Measurements from ENCODE around the gene EVPLL.
"Not testable (repeated sequence)": the region's sequence is repeated elsewhere in the genome, so short reads cannot be mapped to it uniquely, and the experiment has no call there.

Gene EVPLL

GRCh38 chr17:18388266-18388665, 10.7 kb downstream of the EVPLL start:
- ATAC-seq: not testable (repeated sequence)

GRCh38 chr17:18388728-18389127, 11.2 kb downstream of the EVPLL start:
- not testable (repeated sequence) for H3K9me3 Mint-ChIP-seq, H3K27me3 Mint-ChIP-seq, DNase-seq, H3K4me1 Mint-ChIP-seq, H3K27ac Mint-ChIP-seq, H3K4me3 Mint-ChIP-seq
- ATAC-seq: peak; percentile 76

More at GRCh38 chr17:18388266-18388665, 10.7 kb downstream of the EVPLL start:
- not testable (repeated sequence) for DNase-seq, H3K9me3 Mint-ChIP-seq, H3K4me1 Mint-ChIP-seq, H3K27ac Mint-ChIP-seq, H3K27me3 Mint-ChIP-seq, H3K4me3 Mint-ChIP-seq

GRCh38 chr17:18401872-18402590, 24.5 kb downstream of the EVPLL start:
- not testable (repeated sequence) for ATAC-seq, H3K4me1 Mint-ChIP-seq, H3K4me3 Mint-ChIP-seq, H3K27me3 Mint-ChIP-seq, H3K9me3 Mint-ChIP-seq, H3K27ac Mint-ChIP-seq, DNase-seq

- H3K9me3 Mint-ChIP-seq, H3K27me3 Mint-ChIP-seq, DNase-seq, H3K4me3 Mint-ChIP-seq, H3K4me1 Mint-ChIP-seq, ATAC-seq, H3K27ac Mint-ChIP-seq: not testable (repeated sequence)
Observed at GRCh38 chr17:18403166-18403565, 25.6 kb downstream of the EVPLL start.

- not testable (repeated sequence) for H3K27ac Mint-ChIP-seq, H3K27me3 Mint-ChIP-seq, DNase-seq, ATAC-seq, H3K4me3 Mint-ChIP-seq, H3K4me1 Mint-ChIP-seq, H3K9me3 Mint-ChIP-seq
Observed at GRCh38 chr17:18403604-18404003, 26.0 kb downstream of the EVPLL start.

GRCh38 chr17:18408906-18409305, 31.3 kb downstream of the EVPLL start:
- not testable (repeated sequence) for DNase-seq, H3K27ac Mint-ChIP-seq, H3K4me3 Mint-ChIP-seq, H3K9me3 Mint-ChIP-seq, H3K27me3 Mint-ChIP-seq, ATAC-seq
- peaks cover 34% of the 10 kb centered on the region for H3K4me1 Mint-ChIP-seq

- not testable (repeated sequence) for H3K27me3 Mint-ChIP-seq, H3K4me3 Mint-ChIP-seq
Observed at GRCh38 chr17:18409321-18409720, 31.7 kb downstream of the EVPLL start.

GRCh38 chr17:18410736-18411135, 33.2 kb downstream of the EVPLL start:
- ATAC-seq, DNase-seq, H3K9me3 Mint-ChIP-seq, H3K27me3 Mint-ChIP-seq: not testable (repeated sequence)
- H3K27ac Mint-ChIP-seq: peak overlapping the region; percentile 63 to 91
- H3K4me3 Mint-ChIP-seq: peak overlapping the region; percentile 81 to 99
- peaks cover 34% of the 10 kb centered on the region for H3K4me1 Mint-ChIP-seq

More at GRCh38 chr17:18409321-18409720, 31.7 kb downstream of the EVPLL start:
- DNase-seq, ATAC-seq, H3K9me3 Mint-ChIP-seq, H3K27ac Mint-ChIP-seq: not testable (repeated sequence)
- H3K4me1 Mint-ChIP-seq: peaks cover 34% of the 10 kb centered on the region

- DNase-seq: peak; percentile 22 to 32
- not testable (repeated sequence) for H3K9me3 Mint-ChIP-seq
Observed at GRCh38 chr17:18411377-18411864, 33.8 kb downstream of the EVPLL start.

GRCh38 chr17:18412001-18412538, 34.5 kb downstream of the EVPLL start:
- not testable (repeated sequence) for H3K27me3 Mint-ChIP-seq, H3K9me3 Mint-ChIP-seq, DNase-seq, H3K27ac Mint-ChIP-seq
- peak overlapping the region in 1 of 2 donors; percentile 87 for H3K4me3 Mint-ChIP-seq
- peaks cover 34% of the 10 kb centered on the region for H3K4me1 Mint-ChIP-seq
- peak; percentile 98 for ATAC-seq

More at GRCh38 chr17:18411377-18411864, 33.8 kb downstream of the EVPLL start:
- peak overlapping the region; percentile 87 to 99 for H3K4me3 Mint-ChIP-seq
- ATAC-seq: peak; percentile 66
- peaks cover 34% of the 10 kb centered on the region for H3K4me1 Mint-ChIP-seq
- H3K27me3 Mint-ChIP-seq: not testable (repeated sequence)
- H3K27ac Mint-ChIP-seq: peak overlapping the region; percentile 93 to 97

- ATAC-seq, H3K4me1 Mint-ChIP-seq, H3K9me3 Mint-ChIP-seq, DNase-seq, H3K4me3 Mint-ChIP-seq, H3K27ac Mint-ChIP-seq, H3K27me3 Mint-ChIP-seq: not testable (repeated sequence)
Observed at GRCh38 chr17:18421521-18421920, 43.9 kb downstream of the EVPLL start.

GRCh38 chr17:18422464-18422863, 44.9 kb downstream of the EVPLL start:
- ATAC-seq, DNase-seq, H3K27me3 Mint-ChIP-seq, H3K4me1 Mint-ChIP-seq, H3K27ac Mint-ChIP-seq, H3K9me3 Mint-ChIP-seq, H3K4me3 Mint-ChIP-seq: not testable (repeated sequence)

- H3K27ac Mint-ChIP-seq, DNase-seq, ATAC-seq, H3K9me3 Mint-ChIP-seq, H3K4me3 Mint-ChIP-seq, H3K27me3 Mint-ChIP-seq, H3K4me1 Mint-ChIP-seq: not testable (repeated sequence)
Observed at GRCh38 chr17:18423015-18423414, 45.4 kb downstream of the EVPLL start.

- not testable (repeated sequence) for ATAC-seq, H3K9me3 Mint-ChIP-seq, H3K27ac Mint-ChIP-seq, H3K4me3 Mint-ChIP-seq, DNase-seq, H3K4me1 Mint-ChIP-seq, H3K27me3 Mint-ChIP-seq
Observed at GRCh38 chr17:18425593-18425992, 48.0 kb downstream of the EVPLL start.

- H3K4me3 Mint-ChIP-seq, H3K4me1 Mint-ChIP-seq, H3K27ac Mint-ChIP-seq, DNase-seq, H3K9me3 Mint-ChIP-seq, H3K27me3 Mint-ChIP-seq: not testable (repeated sequence)
- ATAC-seq: peak; percentile 53
Observed at GRCh38 chr17:18426639-18427038, 49.1 kb downstream of the EVPLL start.

GRCh38 chr17:18432206-18432605, 54.6 kb downstream of the EVPLL start:
- not testable (repeated sequence) for H3K4me3 Mint-ChIP-seq, H3K27me3 Mint-ChIP-seq, H3K4me1 Mint-ChIP-seq, ATAC-seq, DNase-seq, H3K27ac Mint-ChIP-seq, H3K9me3 Mint-ChIP-seq
